ENCODE data around the gene LAMC3.

Gene LAMC3

GRCh38 chr9:131019388-131020239 is 10.6 kb downstream of the LAMC3 start:
- H3K27me3 Mint-ChIP-seq (ENCODE audit: low read depth), result peaks cover 25% of the 10 kb centered on the region
- H3K4me3 Mint-ChIP-seq, result no peak overlapping the region
- peak overlapping the region; percentile 24 to 86 (median 77) for H3K27ac Mint-ChIP-seq
- no peaks in the 10 kb centered on the region for H3K9me3 Mint-ChIP-seq
- no peak for TF ChIP-seq CTCF (IDR thresholded peaks at IDR 0.05; ENCODE audit: unreplicated experiment in 3 of 3)
- H3K36me3 Mint-ChIP-seq (ENCODE audit: low read depth), result no peaks in the 10 kb centered on the region
- H3K4me1 Mint-ChIP-seq, result peaks cover 19% of the 10 kb centered on the region

GRCh38 chr9:131020388-131020787 is 11.4 kb downstream of the LAMC3 start:
- H3K4me3 Mint-ChIP-seq, result no peak overlapping the region
- H3K36me3 Mint-ChIP-seq (ENCODE audit: low read depth), result no peaks in the 10 kb centered on the region
- peak overlapping the region; percentile 24 to 86 (median 78) for H3K27ac Mint-ChIP-seq
- no peaks in the 10 kb centered on the region for H3K9me3 Mint-ChIP-seq
- H3K27me3 Mint-ChIP-seq (ENCODE audit: low read depth), result peaks cover 25% of the 10 kb centered on the region
- H3K4me1 Mint-ChIP-seq, result peaks cover 19% of the 10 kb centered on the region
- no peak for TF ChIP-seq CTCF (IDR thresholded peaks at IDR 0.05; ENCODE audit: unreplicated experiment in 3 of 3)

DNA sequence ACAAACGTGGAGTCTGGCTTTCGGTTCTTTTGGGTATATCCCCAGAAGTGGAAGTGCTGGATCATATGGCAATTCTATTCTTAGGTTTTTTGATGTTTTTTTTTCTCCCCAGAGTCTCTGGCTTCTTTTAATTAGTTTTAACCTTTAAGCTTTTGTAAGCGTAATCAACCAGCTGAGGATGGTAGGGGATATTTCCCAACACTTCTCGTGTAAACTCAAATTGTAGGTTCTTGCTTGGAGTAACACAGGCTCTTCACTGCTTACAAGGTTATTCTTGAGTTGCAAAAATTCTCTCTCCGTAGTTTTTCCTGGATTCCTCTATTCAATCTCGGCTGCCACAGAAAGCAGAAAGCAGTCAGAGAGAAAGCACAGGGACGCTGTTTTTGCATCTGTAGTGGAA is 11.9 kb downstream of the LAMC3 start:
- Mint-ChIP-seq H3K9me3 (no peaks in the 10 kb centered on the region), H3K27me3 (ENCODE audit: low read depth) (peaks cover 30% of the 10 kb centered on the region), H3K27ac (peak overlapping the region; percentile 24 to 86 (median 50)), H3K4me1 (peaks cover 19% of the 10 kb centered on the region), H3K36me3 (ENCODE audit: low read depth) (no peaks in the 10 kb centered on the region), H3K4me3 (no peak overlapping the region)
- TF ChIP-seq CTCF (IDR thresholded peaks at IDR 0.05; ENCODE audit: unreplicated experiment in 3 of 3), result no peak

DNA sequence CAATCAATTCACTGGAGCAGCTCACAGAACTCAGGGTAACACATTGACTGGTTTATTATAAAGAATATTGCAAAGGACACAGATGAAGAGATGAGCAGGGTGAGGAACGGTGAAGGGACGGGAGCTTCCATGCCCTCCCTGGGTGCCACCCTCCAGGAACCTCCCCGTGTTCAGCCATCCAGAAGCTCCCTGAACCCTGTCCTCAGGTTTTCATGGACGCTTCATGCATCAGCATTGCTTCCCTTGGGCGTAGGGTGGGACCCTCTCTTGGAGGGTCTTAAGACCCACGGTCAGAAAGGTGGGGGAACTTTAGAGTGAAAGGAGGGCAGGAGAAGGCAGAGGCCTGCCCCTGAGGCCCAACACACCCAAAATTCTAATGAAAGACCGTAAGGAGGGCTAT is 12.8 kb downstream of the LAMC3 start:
- TF ChIP-seq CTCF (IDR thresholded peaks at IDR 0.05; ENCODE audit: unreplicated experiment in 3 of 3), result no peak
- Mint-ChIP-seq H3K9me3 (no peaks in the 10 kb centered on the region), H3K4me1 (peaks cover 13% of the 10 kb centered on the region), H3K36me3 (ENCODE audit: low read depth) (no peaks in the 10 kb centered on the region), H3K27me3 (ENCODE audit: low read depth) (peaks cover 27% of the 10 kb centered on the region), H3K27ac (peak overlapping the region in 1 of 3 experiments; percentile 86), H3K4me3 (no peak overlapping the region)

DNA sequence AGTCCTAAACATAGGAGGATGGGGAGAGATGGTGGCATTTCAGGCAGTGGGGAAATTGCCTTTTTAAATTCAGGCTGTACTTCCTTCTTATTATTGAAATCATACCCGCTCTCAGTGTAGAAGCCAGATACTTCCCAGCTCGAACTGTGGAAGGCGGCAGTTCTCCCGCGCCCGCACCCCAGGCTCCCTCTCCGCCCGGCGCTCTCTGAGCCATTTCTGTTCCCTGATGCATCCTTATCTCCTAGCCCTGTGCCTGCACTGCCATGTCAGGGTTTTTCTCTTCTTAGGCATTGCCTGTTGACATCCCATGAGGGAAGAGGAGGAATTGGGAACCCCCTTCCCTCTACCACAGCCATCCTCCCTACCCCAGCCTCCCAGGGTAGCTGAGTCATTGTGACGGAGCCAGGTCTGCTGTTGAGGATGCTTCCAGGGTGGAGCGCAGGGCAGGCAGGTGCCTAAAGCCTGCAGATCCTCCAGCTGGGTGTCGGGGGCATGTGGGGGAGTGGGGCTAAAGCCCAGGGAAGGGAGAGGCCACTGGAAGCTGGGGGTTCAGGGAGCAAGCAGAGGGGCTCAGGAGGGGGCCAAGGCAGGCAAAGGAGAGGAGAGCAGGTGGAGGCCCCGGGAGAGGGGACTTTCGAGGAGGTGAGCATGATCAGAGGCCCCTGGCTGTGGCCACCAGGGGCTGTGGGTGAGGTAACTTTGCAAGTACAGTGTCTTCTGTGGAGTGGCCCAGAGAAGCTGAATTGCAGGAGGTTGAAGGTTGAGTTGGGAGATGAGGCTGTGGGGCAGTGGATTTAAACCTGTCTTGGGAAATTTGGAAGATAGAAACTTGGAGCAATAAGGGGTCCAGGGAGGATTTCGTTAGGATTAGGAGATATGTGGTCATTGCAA is 16.2 kb downstream of the LAMC3 start:
- H3K9me3 Mint-ChIP-seq, result no peaks in the 10 kb centered on the region
- H3K36me3 Mint-ChIP-seq (ENCODE audit: low read depth), result no peaks in the 10 kb centered on the region
- TF ChIP-seq CTCF (IDR thresholded peaks at IDR 0.05; ENCODE audit: unreplicated experiment in 3 of 3), result no peak
- peaks cover 3% of the 10 kb centered on the region for H3K4me1 Mint-ChIP-seq
- H3K27me3 Mint-ChIP-seq (ENCODE audit: low read depth), result peaks cover 15% of the 10 kb centered on the region
- H3K4me3 Mint-ChIP-seq, result no peak overlapping the region
- H3K27ac Mint-ChIP-seq, result peak overlapping the region in 1 of 3 experiments; percentile 10

All from nephron (organoid).